Activated CD8-positive, alpha-beta memory T cell treated with anti-CD3 and anti-CD28 coated beads, Interleukin-2, amount 50 U/mL, for 48 hours (primary cell): ENCODE results near the gene LIX1L.

Experiments used
- DNase-seq: peaks from one replicate; pipeline ENCODE4 v3.0.0-alpha.2; 2020

The LIX1L gene

GRCh38 chr1:145891587-145892485 is 66.0 kb downstream of the LIX1L start:
- peak; percentile 74 for DNase-seq

GRCh38 chr1:145891143-145891542 is 66.7 kb downstream of the LIX1L start:
- DNase-seq, result no peak

- no peak for DNase-seq
Observed at GRCh38 chr1:145889722-145890121, 68.1 kb downstream of the LIX1L start.

GRCh38 chr1:145887631-145888030 is 70.2 kb downstream of the LIX1L start:
- no peak for DNase-seq

GRCh38 chr1:145886816-145887215 is 71.0 kb downstream of the LIX1L start:
- DNase-seq, result no peak

GRCh38 chr1:145886390-145886789 is 71.4 kb downstream of the LIX1L start:
- no peak for DNase-seq

GRCh38 chr1:145885738-145886287 is 72.0 kb downstream of the LIX1L start, which contains the start of gene ANKRD35:
Gene ANKRD35, minus strand, starts transcription at chr1:145885866. Its CDS starts 108 bp downstream, at chr1:145885758.
- peak; percentile 91 for DNase-seq

- DNase-seq, result no peak
Observed at GRCh38 chr1:145884675-145885074, 73.1 kb downstream of the LIX1L start.
